ENCODE data around the gene SRD5A1. TPM values are rescaled to one million over a fixed set of nuclear protein-coding genes. Genes with fewer than 3 reads are reported as not detected.

SRD5A1 gene
- polyA plus RNA-seq, 1 donor, result 12.1 TPM

DNA sequence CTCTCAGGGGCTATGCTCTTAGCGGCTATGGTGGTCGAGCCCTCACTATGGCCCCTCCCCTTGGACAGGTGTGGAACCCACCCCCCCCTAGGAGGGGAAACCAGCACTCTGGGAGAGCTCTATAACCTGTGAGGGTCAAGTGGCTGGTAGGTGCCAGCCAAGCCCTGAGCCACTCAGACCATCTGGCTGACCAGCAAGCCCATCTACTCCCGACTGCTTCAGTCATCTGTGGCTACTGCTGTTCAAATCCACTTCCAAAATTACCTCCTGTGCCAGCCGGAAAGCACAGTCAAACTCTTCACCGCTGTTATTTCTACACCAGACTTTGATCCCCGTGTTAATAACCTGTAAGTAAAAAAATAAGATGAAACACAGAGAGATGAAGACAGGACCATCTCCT lies 28.9 kb upstream of the SRD5A1 start:
- no peak for DNase-seq (ENCODE audit: low read depth)

- DNase-seq (ENCODE audit: low read depth), result no peak
Measured at GRCh38 chr5:6604946-6605345, 28.3 kb upstream of the SRD5A1 start.

GRCh38 chr5:6606884-6607558 lies 26.2 kb upstream of the SRD5A1 start:
- no peak for DNase-seq (ENCODE audit: low read depth)

- DNase-seq (ENCODE audit: low read depth), result no peak
Measured at GRCh38 chr5:6607559-6607936, 25.7 kb upstream of the SRD5A1 start.

GRCh38 chr5:6608016-6608415 lies 25.2 kb upstream of the SRD5A1 start:
- DNase-seq (ENCODE audit: low read depth), result no peak

GRCh38 chr5:6611334-6612256 lies 21.6 kb upstream of the SRD5A1 start:
- DNase-seq (ENCODE audit: low read depth), result no peak

DNA sequence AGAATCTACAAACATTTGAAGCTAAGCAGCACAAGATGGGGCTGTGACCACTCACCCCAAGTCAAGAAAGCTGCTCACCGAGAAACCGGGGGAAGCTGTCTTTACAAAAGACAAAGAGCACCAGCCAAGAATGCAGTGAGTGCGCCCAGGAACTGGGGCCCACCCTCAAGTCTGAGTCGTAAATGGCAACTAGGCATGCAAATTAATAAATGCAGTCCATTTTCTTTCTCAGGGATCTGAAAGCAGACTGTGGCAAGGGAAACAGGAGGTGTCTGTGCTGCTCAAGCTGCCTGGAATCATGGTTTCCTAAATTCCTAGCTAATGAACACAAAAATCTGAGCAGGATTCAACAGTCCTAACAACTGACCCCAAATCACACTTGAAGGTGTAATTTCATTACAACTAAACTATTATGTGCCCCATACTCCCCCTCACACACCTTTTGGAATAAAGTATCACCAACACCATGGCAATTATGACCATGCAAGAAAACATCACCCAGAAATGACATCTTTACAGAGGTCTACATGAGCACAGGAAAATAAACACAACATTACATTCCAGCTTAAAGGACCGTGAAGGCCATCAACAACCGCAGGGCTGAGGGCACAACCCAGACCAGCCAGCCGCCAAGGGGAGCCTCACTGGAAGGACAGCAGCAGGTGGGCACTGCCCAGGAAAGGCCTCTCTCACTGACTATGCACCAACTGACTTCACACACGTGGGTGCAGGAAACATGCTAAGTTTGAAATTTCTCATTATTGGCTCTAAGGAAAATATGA lies 18.0 kb upstream of the SRD5A1 start:
- DNase-seq (ENCODE audit: low read depth), result no peak

- no peak for DNase-seq (ENCODE audit: low read depth)
Measured at GRCh38 chr5:6616632-6617031, 16.6 kb upstream of the SRD5A1 start.

DNA sequence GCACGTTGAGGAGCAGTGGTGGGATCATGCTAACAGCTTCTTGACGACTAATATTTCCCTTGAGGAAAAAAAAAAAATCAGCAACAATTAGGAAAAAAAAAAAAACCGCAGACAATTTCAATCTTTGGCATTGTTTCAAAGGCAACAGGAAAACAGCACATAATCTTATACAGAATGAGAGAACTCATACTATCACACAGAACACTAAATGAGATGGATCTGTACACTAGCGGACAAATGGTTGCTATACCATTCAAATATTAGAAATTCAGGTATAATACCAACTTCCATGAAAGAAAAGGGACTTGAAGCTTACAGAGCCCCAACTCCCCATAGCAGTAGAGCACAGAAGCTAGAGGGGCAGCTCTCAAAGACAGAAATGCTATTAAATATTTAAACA lies 10.0 kb upstream of the SRD5A1 start:
- DNase-seq (ENCODE audit: low read depth), result no peak

DNA sequence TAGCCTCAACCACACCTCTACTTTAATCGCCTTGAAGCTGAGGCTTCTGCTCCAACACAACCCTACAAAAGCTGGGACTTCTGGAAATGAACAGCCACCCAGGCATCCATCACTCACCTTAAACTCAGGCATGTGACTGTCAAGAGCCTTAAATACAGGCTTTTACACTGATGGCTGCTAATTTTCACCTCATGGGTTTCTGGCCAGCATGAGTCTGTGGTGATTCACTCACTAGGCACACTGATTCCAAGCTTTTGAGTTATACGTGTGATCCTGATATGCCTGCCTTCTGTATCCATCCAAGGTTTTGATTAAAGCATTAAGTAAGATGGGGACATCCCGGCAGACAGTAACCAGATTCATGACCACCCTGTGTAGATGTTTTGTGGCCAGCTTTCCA lies 9.3 kb upstream of the SRD5A1 start:
- DNase-seq (ENCODE audit: low read depth), result no peak

GRCh38 chr5:6626508-6626907 lies 6.7 kb upstream of the SRD5A1 start:
- DNase-seq (ENCODE audit: low read depth), result no peak

GRCh38 chr5:6631441-6631840 lies 1.8 kb upstream of the SRD5A1 start:
- DNase-seq (ENCODE audit: low read depth), result no peak

GRCh38 chr5:6632324-6632887 lies 834 bp upstream of the SRD5A1 start:
- no peak for DNase-seq (ENCODE audit: low read depth)

DNA sequence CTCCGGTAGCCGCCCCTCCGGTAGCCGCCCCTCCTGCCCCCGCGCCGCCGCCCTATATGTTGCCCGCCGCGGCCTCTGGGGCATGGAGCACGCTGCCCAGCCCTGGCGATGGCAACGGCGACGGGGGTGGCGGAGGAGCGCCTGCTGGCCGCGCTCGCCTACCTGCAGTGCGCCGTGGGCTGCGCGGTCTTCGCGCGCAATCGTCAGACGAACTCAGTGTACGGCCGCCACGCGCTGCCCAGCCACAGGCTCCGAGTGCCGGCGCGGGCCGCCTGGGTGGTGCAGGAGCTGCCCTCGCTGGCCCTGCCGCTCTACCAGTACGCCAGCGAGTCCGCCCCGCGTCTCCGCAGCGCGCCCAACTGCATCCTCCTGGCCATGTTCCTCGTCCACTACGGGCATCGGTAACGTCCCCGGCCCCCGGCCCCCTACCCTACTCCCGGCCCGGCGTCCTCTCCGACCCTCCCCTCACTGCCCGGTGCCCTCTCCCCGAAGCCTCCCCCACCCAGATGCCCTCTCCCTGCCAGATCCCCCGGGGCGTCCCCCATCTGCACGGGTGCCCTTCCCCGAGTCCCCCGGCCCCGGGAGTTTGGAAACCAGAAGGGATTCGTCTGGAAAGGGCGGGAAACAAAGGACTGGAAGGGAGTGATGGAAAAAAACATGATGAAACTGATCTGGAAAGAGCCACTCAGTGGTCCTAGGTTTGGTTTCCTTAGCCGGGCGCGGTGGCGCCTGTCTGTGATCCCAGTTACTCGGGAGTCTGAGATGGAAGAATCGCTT lies 417 bp downstream of the SRD5A1 start:
- no peak for DNase-seq (ENCODE audit: low read depth)

- no peak for DNase-seq (ENCODE audit: low read depth)
Measured at GRCh38 chr5:6634306-6634705, 1.1 kb downstream of the SRD5A1 start.

DNA sequence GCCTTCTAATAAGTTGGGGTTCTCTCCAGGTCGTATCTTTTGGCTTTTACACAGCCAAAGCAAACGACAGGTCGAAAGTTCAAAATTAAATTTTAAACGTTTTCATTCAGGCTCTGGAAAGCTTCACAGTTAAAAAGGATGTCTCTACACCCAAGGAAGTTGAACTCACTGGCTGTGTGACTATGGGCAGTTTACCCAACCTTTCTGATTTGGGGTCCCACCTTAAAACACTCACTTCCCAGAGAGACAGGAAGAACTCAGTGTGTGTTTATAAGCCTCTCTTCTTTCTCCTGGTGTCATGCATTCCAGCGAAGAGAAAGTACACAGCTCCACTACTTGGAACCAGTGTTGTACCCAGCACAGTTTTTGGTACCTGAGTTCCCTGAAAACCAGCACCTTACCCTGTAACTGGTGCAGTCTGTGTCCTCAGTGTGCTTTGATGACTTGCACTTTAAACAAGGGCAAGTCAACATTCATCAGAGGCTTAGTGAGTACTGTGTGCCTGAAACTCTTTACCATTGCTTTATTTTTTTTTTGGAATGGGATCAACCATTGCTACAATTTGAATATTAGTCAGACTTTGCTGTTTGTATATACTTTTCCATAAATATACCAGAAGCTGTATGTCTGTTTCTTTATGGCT lies 1.7 kb downstream of the SRD5A1 start:
- no peak for DNase-seq (ENCODE audit: low read depth)

- DNase-seq (ENCODE audit: low read depth), result no peak
Measured at GRCh38 chr5:6636293-6636692, 3.1 kb downstream of the SRD5A1 start.

DNA sequence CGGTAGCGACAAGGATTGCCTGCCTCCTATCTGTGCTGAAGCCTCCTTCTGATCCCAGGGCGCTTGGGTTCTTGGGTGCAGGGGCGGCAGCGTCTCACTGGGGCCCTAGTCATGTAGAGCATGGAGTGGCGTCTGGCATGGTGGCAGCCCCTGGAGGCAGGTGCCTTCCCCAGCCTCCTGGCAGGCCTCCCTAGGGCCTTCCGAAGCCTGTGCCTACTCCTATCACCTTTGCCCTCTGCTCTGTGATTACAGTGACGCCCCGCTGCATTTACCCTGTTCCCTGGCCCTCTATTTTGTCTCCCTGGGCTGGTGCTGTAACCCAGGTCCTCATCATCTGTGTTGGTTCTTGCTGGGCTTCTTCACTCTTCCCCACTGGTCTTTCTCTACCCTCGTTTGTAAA lies 3.8 kb downstream of the SRD5A1 start:
- no peak for DNase-seq (ENCODE audit: low read depth)

DNA sequence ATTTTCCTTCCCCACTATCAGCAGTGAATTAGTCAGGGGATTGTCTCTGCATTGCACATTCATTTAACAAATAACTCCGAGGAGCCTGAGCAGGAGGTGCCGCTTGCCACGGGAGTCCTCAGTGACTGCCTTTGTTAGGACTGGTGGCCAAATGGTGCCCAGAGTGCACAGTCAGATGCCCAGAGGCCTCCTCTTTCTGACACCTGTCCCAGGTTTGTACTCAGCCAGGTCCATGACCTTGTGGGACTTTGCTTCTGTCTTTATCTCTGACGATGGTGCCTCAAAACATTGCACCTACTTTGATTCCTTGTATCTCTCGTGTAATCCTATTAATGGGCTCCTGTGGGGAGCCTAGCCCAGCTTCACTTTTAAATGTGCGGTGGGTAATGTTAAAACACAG lies 4.3 kb downstream of the SRD5A1 start:
- no peak for DNase-seq (ENCODE audit: low read depth)

DNA sequence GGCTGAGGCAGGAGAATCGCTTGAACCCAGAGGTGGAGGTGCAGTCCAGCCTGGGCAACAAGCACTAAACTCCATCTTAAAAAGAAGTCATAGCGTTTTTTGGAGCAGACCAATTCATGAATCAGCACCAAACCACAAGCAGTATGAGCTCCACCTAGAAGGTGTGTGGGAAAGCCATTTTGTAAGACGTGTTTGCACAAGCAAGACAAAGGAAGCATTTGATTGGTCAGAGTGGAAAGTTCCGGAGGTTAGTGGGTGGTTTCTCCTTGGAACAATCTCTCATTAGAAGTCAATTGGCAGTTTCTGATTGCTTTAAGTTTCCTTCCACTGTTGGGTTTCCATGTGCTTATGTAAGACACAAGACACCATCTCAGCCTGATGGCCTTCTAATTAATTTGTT lies 5.0 kb downstream of the SRD5A1 start:
- DNase-seq (ENCODE audit: low read depth), result no peak

- no peak for DNase-seq (ENCODE audit: low read depth)
Measured at GRCh38 chr5:6642655-6643054, 9.4 kb downstream of the SRD5A1 start.
